HG02678 (cell line): ENCODE data around the gene GAS2L2.

Source experiments
- ATAC-seq: cut with Tn5 transposase; IDR thresholded peaks from one replicate; pipeline ENCODE4 v1.9.1; 2021; ENCODE audit warnings: mild to moderate bottlenecking, moderate library complexity; ENCODE audit not compliant: unreplicated experiment

The GAS2L2 gene

GRCh38 chr17:35748341-35748841 lies 4.6 kb downstream of the GAS2L2 start:
- ATAC-seq = no peak

GRCh38 chr17:35747540-35748017 lies 5.5 kb downstream of the GAS2L2 start:
- no peak for ATAC-seq

GRCh38 chr17:35745749-35746320 lies 7.2 kb downstream of the GAS2L2 start:
- ATAC-seq = no peak

GRCh38 chr17:35745246-35745645 lies 7.8 kb downstream of the GAS2L2 start:
- no peak for ATAC-seq

- no peak for ATAC-seq
Observed at GRCh38 chr17:35744830-35745229, 8.2 kb downstream of the GAS2L2 start.

GRCh38 chr17:35743626-35744328 lies 9.3 kb downstream of the GAS2L2 start:
- ATAC-seq = no peak

- no peak for ATAC-seq
Observed at GRCh38 chr17:35742896-35743477, 10.1 kb downstream of the GAS2L2 start.

- no peak for ATAC-seq
Observed at GRCh38 chr17:35742496-35742895, 10.5 kb downstream of the GAS2L2 start.

- ATAC-seq = no peak
Observed at GRCh38 chr17:35740997-35741931, 11.8 kb downstream of the GAS2L2 start.

GRCh38 chr17:35740216-35740615 lies 12.8 kb downstream of the GAS2L2 start:
- ATAC-seq = no peak

- no peak for ATAC-seq
Observed at GRCh38 chr17:35738519-35739133, 14.4 kb downstream of the GAS2L2 start.

- ATAC-seq = no peak
Observed at GRCh38 chr17:35736236-35736635, 16.8 kb downstream of the GAS2L2 start.

GRCh38 chr17:35735036-35735805 lies 17.8 kb downstream of the GAS2L2 start:
- no peak for ATAC-seq

- ATAC-seq = no peak
Observed at GRCh38 chr17:35734396-35734795, 18.6 kb downstream of the GAS2L2 start.

- no peak for ATAC-seq
Observed at GRCh38 chr17:35733366-35733765, 19.7 kb downstream of the GAS2L2 start.

- ATAC-seq = no peak
Observed at GRCh38 chr17:35732806-35733136, 20.3 kb downstream of the GAS2L2 start.

GRCh38 chr17:35731917-35732805 lies 20.9 kb downstream of the GAS2L2 start:
- no peak for ATAC-seq

- no peak for ATAC-seq
Observed at GRCh38 chr17:35731239-35731916, 21.7 kb downstream of the GAS2L2 start, which contains the start of gene RASL10B. TSS of gene RASL10B (plus strand) at chr17:35731639. CDS start at chr17:35735185, 3,546 bp downstream.
